ENCODE data around the gene BICC1. TPM values are rescaled to one million over a fixed set of nuclear protein-coding genes. Genes with fewer than 3 reads are reported as not detected.

Gene BICC1
- total and polyA plus RNA-seq, 2 of the 8 experiments (the other 6 are each of a cell fraction or from before 2014, with no cell fraction given), result 0.20 to 0.73 TPM

DNA sequence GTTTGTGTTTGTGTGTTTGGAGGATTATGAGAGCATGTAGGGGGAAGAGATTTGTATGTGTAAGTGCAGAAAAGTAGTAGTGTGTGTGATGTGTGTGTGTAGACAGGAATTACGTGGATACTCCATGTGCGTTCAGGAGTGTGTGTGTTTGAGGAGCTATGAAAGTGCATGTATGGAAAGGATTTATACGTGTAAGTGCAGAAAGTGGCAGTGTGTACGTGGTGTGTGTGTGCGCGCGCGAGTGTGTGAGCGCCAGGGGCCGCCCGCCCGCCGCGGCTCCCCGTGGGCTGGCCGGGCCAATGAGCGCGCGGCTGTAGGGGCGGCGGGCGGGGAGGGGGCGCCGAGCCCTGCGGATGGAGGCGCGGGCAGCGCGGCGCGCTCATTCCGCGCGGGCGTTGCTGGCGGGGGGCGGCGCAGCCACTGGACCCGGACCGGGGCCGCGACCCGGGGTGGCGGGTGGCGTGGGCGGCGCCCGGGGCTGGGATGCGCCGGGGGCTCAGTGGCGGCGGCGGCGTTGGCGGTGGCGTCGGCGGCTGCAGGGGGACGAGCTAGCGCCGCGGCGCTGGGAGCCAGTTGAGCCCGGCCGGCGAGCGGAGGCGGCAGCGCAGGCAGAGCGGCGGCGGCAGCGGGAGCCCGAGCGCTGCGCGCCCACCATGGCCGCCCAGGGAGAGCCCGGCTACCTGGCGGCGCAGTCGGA, at the start of gene BICC1 (continued):
- TF ChIP-seq CREB1 (IDR thresholded peaks at IDR 0.05) (0 out of 2 replicates have a peak, but pooled peaks have one; percentile 24), KDM5A (IDR thresholded peaks at IDR 0.05; ENCODE audit: low read length) (no peak), SP1 (IDR thresholded peaks at IDR 0.05; ENCODE audit: low read depth, low read length) (no peak), JUN (IDR thresholded peaks at IDR 0.05; ENCODE audit: low read depth, low read length) (no peak), YY1 (IDR thresholded peaks at IDR 0.05; ENCODE audit: low read depth, low read length) (peak; percentile 19; the same call in 1 of the 2 replicates)
- TF ChIP-seq, protein P1, sequence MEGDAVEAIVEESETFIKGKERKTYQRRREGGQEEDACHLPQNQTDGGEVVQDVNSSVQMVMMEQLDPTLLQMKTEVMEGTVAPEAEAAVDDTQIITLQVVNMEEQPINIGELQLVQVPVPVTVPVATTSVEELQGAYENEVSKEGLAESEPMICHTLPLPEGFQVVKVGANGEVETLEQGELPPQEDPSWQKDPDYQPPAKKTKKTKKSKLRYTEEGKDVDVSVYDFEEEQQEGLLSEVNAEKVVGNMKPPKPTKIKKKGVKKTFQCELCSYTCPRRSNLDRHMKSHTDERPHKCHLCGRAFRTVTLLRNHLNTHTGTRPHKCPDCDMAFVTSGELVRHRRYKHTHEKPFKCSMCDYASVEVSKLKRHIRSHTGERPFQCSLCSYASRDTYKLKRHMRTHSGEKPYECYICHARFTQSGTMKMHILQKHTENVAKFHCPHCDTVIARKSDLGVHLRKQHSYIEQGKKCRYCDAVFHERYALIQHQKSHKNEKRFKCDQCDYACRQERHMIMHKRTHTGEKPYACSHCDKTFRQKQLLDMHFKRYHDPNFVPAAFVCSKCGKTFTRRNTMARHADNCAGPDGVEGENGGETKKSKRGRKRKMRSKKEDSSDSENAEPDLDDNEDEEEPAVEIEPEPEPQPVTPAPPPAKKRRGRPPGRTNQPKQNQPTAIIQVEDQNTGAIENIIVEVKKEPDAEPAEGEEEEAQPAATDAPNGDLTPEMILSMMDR (IDR thresholded peaks at IDR 0.05; ENCODE audit: control extremely low read depth in 1 of 3, insufficient read depth in 1 of 3, low read depth in 1 of 3, low read length in 3 of 3), result no peak
- TF ChIP-seq, protein P2, sequence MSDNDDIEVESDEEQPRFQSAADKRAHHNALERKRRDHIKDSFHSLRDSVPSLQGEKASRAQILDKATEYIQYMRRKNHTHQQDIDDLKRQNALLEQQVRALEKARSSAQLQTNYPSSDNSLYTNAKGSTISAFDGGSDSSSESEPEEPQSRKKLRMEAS (IDR thresholded peaks at IDR 0.05), result peak; percentile 16; the same call in 1 of the 2 replicates
